H9 (cell line): ENCODE results near the gene GDPD2. TPM values are rescaled to one million over a fixed set of nuclear protein-coding genes. Genes with fewer than 3 reads are reported as not detected.

Experiments
- DNase-seq: peaks from one replicate; pipeline ENCODE4 v3.0.0-alpha.2; 2017
- H2AFZ ChIP-seq: one replicate; pipeline ENCODE4 v1.6.1; 2013; ENCODE audit warnings: mild to moderate bottlenecking, low read length, control low read depth, moderate library complexity
- H2AK5ac ChIP-seq: 2 replicates; pipeline ENCODE4 v1.6.1; 2013; ENCODE audit warnings: low read length, control low read depth, mixed read lengths; ENCODE audit not compliant: insufficient read length
- H2BK120ac ChIP-seq: one replicate; pipeline ENCODE4 v1.6.1; 2013; ENCODE audit warnings: low read depth, mild to moderate bottlenecking, low read length, control low read depth, inconsistent platforms; ENCODE audit not compliant: poor library complexity, severe bottlenecking
- H2BK12ac ChIP-seq: 2 replicates; pipeline ENCODE4 v1.6.1; 2013; ENCODE audit warnings: low read length, control low read depth, mixed read lengths, low read depth; ENCODE audit not compliant: insufficient read length
- H2BK15ac ChIP-seq: 2 replicates; pipeline ENCODE4 v1.6.1; 2013; ENCODE audit warnings: low read depth, low read length, control low read depth
- H2BK20ac ChIP-seq: one replicate; pipeline ENCODE4 v1.6.1; 2013; ENCODE audit warnings: low read depth, mild to moderate bottlenecking, low read length, control low read depth, inconsistent platforms; ENCODE audit not compliant: poor library complexity, severe bottlenecking
- H2BK5ac ChIP-seq: 2 replicates; pipeline ENCODE4 v1.6.1; 2013; ENCODE audit warnings: low read length, control low read depth, mixed read lengths; ENCODE audit not compliant: insufficient read length
- H3K14ac ChIP-seq: 2 replicates; pipeline ENCODE4 v1.6.1; 2013; ENCODE audit warnings: low read length, control low read depth; ENCODE audit not compliant: insufficient read depth
- H3K18ac ChIP-seq: 2 replicates; pipeline ENCODE4 v1.6.1; 2013; ENCODE audit warnings: low read depth, mild to moderate bottlenecking, mixed read lengths, low read length, control low read depth; ENCODE audit not compliant: insufficient read length
- H3K23ac ChIP-seq: 2 replicates; pipeline ENCODE4 v1.6.1; 2013; ENCODE audit warnings: low read length, control low read depth, mixed read lengths, low read depth; ENCODE audit not compliant: insufficient read length
- H3K23me2 ChIP-seq: 2 replicates; pipeline ENCODE4 v1.6.1; 2013; ENCODE audit warnings: low read depth, mild to moderate bottlenecking, mixed read lengths, low read length, control low read depth; ENCODE audit not compliant: insufficient read length, poor library complexity, severe bottlenecking
- H3K27ac ChIP-seq: 2 replicates; pipeline ENCODE4 v1.5.1; 2013; ENCODE audit warnings: low read length, control low read depth, mixed read lengths, low read depth; ENCODE audit not compliant: insufficient read length
- H3K27me3 ChIP-seq: 2 replicates; pipeline ENCODE4 v1.6.1; 2013; ENCODE audit warnings: low read length, control low read depth, inconsistent platforms; ENCODE audit not compliant: insufficient read depth
- H3K4ac ChIP-seq: 2 replicates; pipeline ENCODE4 v1.6.1; 2013; ENCODE audit warnings: low read depth, mild to moderate bottlenecking, control low read depth, inconsistent platforms, low read length, moderate library complexity
- H3K4me1 ChIP-seq: 2 replicates; pipeline ENCODE4 v1.6.1; 2013; ENCODE audit warnings: low read length, control low read depth, inconsistent platforms; ENCODE audit not compliant: insufficient read depth
- H3K4me2 ChIP-seq: 2 replicates; pipeline ENCODE4 v1.6.1; 2013; ENCODE audit warnings: low read length, control low read depth, mixed read lengths; ENCODE audit not compliant: insufficient read length, insufficient read depth
- H3K56ac ChIP-seq: 2 replicates; pipeline ENCODE4 v1.6.1; 2013; ENCODE audit warnings: low read depth, mild to moderate bottlenecking, mixed read lengths, low read length, control low read depth; ENCODE audit not compliant: insufficient read length
- H3K79me1 ChIP-seq: 2 replicates; pipeline ENCODE4 v1.6.1; 2013; ENCODE audit warnings: low read depth, mild to moderate bottlenecking, moderate library complexity, low read length, control low read depth, inconsistent platforms; ENCODE audit not compliant: insufficient read depth, poor library complexity, severe bottlenecking
- H3K79me2 ChIP-seq: 2 replicates; pipeline ENCODE4 v1.6.1; 2013; ENCODE audit warnings: low read length, control low read depth, inconsistent platforms; ENCODE audit not compliant: insufficient read depth
- H3K9ac ChIP-seq: 2 replicates; pipeline ENCODE4 v1.6.1; 2013; ENCODE audit warnings: low read length, control low read depth, mixed read lengths; ENCODE audit not compliant: insufficient read length; ENCODE audit errors: extremely low read depth
- H3K9me3 ChIP-seq: one replicate; pipeline ENCODE4 v1.6.1; 2013; ENCODE audit warnings: low read depth, low read length, inconsistent platforms; ENCODE audit not compliant: control insufficient read depth
- H3T11ph ChIP-seq: one replicate; pipeline ENCODE4 v1.6.1; 2013; ENCODE audit warnings: mild to moderate bottlenecking, low read length, control low read depth, inconsistent platforms
- H4K20me1 ChIP-seq: one replicate; pipeline ENCODE4 v1.6.1; 2013; ENCODE audit not compliant: control insufficient read depth, insufficient read length, insufficient read depth
- H4K5ac ChIP-seq: 2 replicates; pipeline ENCODE4 v1.6.1; 2013; ENCODE audit warnings: low read depth, mild to moderate bottlenecking, mixed read lengths, low read length, control low read depth; ENCODE audit not compliant: insufficient read length
- H4K8ac ChIP-seq: replicated peaks from 2 replicates; pipeline ENCODE4 v1.6.1; 2013; ENCODE audit warnings: low read length, control low read depth, mixed read lengths, low read depth; ENCODE audit not compliant: insufficient read length
- H4K91ac ChIP-seq: 2 replicates; pipeline ENCODE4 v1.6.1; 2013; ENCODE audit warnings: low read depth, mild to moderate bottlenecking, moderate library complexity, mixed read lengths, low read length, control low read depth; ENCODE audit not compliant: insufficient read length
- H3K27ac Mint-ChIP-seq, 3 experiments: 2 replicates in 2 of 3; 3 replicates in 1 of 3; pipeline ENCODE4 v1.8.0; 2020 to 2021; ENCODE audit warnings: mixed read lengths in 3 of 3, mild to moderate bottlenecking in 1 of 3, moderate library complexity in 1 of 3
- H3K27me3 Mint-ChIP-seq: 2 replicates; pipeline ENCODE4 v1.8.0; 2021; ENCODE audit warnings: low read depth, mild to moderate bottlenecking, moderate library complexity, mixed read lengths
- H3K36me3 Mint-ChIP-seq, 3 experiments: 2 replicates in 2 of 3; 3 replicates in 1 of 3; pipeline ENCODE4 v1.8.0; 2020 to 2021; ENCODE audit warnings: low read depth in 3 of 3, mixed read lengths in 3 of 3; ENCODE audit not compliant: insufficient read depth in 1 of 3
- H3K4me1 Mint-ChIP-seq, 2 experiments: 2 replicates each; pipeline ENCODE4 v1.8.0; 2020; ENCODE audit warnings: mixed read lengths in 2 of 2
- H3K4me3 Mint-ChIP-seq, 2 experiments: 2 replicates in 1 of 2; 3 replicates in 1 of 2; pipeline ENCODE4 v1.8.0; 2020 to 2021; ENCODE audit warnings: mild to moderate bottlenecking in 2 of 2, mixed read lengths in 2 of 2, moderate library complexity in 1 of 2
- H3K9me3 Mint-ChIP-seq, 2 experiments: 2 replicates in 1 of 2; 3 replicates in 1 of 2; pipeline ENCODE4 v1.8.0; 2020; ENCODE audit warnings: mild to moderate bottlenecking in 2 of 2, mixed read lengths in 2 of 2, moderate library complexity in 1 of 2
- WGBS: extraction: QIAGEN DNeasy Blood & Tissue Kit; methylation state at CpG from one replicate; pipeline ENCODE4 v1.1.7; 2013; ENCODE audit warnings: missing lambda C conversion rate, low lambda C conversion rate, mixed read lengths; ENCODE audit not compliant: insufficient read length; ENCODE audit errors: extremely low coverage; 5-methylcytosine and 5-hydroxymethylcytosine counted together
- total RNA-seq: library from RNA; stranded (reverse); gene quantifications from 2 replicates; pipeline ENCODE4 v1.2.1, GENCODE V29; 2021
- TF ChIP-seq, protein P1 (sequence below): fragments of 200-600 bp; sonication (generic); conservative IDR thresholded peaks from 3 replicates; pipeline ENCODE4 v1.8.0; 2021; ENCODE audit warnings: antibody characterized with exemption, mild to moderate bottlenecking

The GDPD2 gene
- total RNA-seq, 1 experiment from 2014 or later, result 13.9 TPM

DNA sequence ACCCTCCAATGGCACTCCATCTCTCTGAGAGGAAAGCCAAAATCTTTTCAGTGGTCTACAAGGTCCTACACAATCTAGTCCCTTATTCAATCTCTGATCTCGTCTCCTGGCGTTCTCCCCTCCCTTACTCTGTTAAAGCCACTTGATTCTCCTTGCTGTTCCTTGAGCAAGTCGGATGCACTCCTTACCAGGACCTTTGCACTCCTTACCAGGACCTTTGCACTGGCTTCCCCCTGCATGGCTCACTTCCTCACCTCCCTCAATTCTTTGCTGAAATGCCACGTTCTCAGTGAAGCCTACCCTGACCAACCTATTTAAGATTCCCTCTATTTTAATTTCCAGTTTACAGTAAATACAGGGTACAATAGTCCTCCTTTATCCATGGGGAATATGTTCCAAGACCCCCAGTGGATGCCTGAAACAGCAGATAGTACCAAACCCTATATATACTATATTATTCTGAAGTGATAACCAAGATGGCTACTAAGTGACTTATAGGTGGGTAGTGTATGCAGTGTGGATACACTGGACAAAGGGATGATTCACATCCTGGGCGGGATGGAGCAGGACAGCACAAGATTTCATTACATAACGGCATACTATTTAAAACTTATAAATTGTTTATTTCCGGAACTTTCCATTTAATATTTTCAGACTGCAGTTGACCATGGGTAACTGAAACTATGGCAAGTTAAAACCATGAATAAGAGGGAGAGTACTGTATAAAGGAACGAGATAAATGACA is 15.0 kb downstream of the GDPD2 start:
- H3K27ac ChIP-seq, result no peak overlapping the region
- H2BK12ac ChIP-seq, result no peak overlapping the region
- H2BK120ac ChIP-seq, result no peak overlapping the region
- H3K23me2 ChIP-seq, result peaks cover 10% of the 10 kb centered on the region
- no peak overlapping the region for H2BK20ac ChIP-seq
- H4K8ac ChIP-seq, result no peak overlapping the region
- no peak overlapping the region for H2AK5ac ChIP-seq
- H3K4me1 ChIP-seq, result no peaks in the 10 kb centered on the region
- no peaks in the 10 kb centered on the region for H3K27me3 ChIP-seq
- TF ChIP-seq, protein P1, sequence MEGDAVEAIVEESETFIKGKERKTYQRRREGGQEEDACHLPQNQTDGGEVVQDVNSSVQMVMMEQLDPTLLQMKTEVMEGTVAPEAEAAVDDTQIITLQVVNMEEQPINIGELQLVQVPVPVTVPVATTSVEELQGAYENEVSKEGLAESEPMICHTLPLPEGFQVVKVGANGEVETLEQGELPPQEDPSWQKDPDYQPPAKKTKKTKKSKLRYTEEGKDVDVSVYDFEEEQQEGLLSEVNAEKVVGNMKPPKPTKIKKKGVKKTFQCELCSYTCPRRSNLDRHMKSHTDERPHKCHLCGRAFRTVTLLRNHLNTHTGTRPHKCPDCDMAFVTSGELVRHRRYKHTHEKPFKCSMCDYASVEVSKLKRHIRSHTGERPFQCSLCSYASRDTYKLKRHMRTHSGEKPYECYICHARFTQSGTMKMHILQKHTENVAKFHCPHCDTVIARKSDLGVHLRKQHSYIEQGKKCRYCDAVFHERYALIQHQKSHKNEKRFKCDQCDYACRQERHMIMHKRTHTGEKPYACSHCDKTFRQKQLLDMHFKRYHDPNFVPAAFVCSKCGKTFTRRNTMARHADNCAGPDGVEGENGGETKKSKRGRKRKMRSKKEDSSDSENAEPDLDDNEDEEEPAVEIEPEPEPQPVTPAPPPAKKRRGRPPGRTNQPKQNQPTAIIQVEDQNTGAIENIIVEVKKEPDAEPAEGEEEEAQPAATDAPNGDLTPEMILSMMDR, result no peak
- Mint-ChIP-seq H3K9me3 (peaks cover 79 to 86% of the 10 kb centered on the region in 2 experiments), H3K36me3 (peaks cover 0 to 8% (median 2%) of the 10 kb centered on the region in 3 experiments; a peak in 4 of 7 replicates), H3K27me3 (peaks cover 11% of the 10 kb centered on the region), H3K27ac (no peak overlapping the region), H3K4me3 (no peak overlapping the region), H3K4me1 (peaks cover 14 to 21% of the 10 kb centered on the region in 2 experiments)
- no peak overlapping the region for H3T11ph ChIP-seq
- no peak overlapping the region for H4K5ac ChIP-seq
- no peak overlapping the region for H3K4me2 ChIP-seq
- DNase-seq, result no peak
- H3K14ac ChIP-seq, result no peak overlapping the region
- H2BK5ac ChIP-seq, result no peak overlapping the region
- H3K79me2 ChIP-seq, result no peaks in the 10 kb centered on the region
- peaks cover 38% of the 10 kb centered on the region for H3K9me3 ChIP-seq
- no peaks in the 10 kb centered on the region for H4K20me1 ChIP-seq
- WGBS, result no CpG with 5 or more reads among the region's 8 CpGs
- H3K18ac ChIP-seq, result no peak overlapping the region
- no peak overlapping the region for H2BK15ac ChIP-seq
- no peak overlapping the region for H3K23ac ChIP-seq
- no peak overlapping the region for H3K9ac ChIP-seq
- H2AFZ ChIP-seq, result no peak overlapping the region
- H3K4ac ChIP-seq, result no peak overlapping the region
- H3K56ac ChIP-seq, result no peak overlapping the region
- H3K79me1 ChIP-seq, result no peaks in the 10 kb centered on the region
- no peak overlapping the region for H4K91ac ChIP-seq
